H9 (cell line): ENCODE measurements around the gene NDUFA11. TPM values are rescaled to one million over a fixed set of nuclear protein-coding genes. Genes with fewer than 3 reads are reported as not detected.

ENCODE experiments used
- DNase-seq: peaks from one replicate; pipeline ENCODE4 v3.0.0-alpha.2; 2017
- H2AFZ ChIP-seq: one replicate; pipeline ENCODE4 v1.6.1; 2013; ENCODE audit warnings: mild to moderate bottlenecking, low read length, control low read depth, moderate library complexity
- H2AK5ac ChIP-seq: 2 replicates; pipeline ENCODE4 v1.6.1; 2013; ENCODE audit warnings: low read length, control low read depth, mixed read lengths; ENCODE audit not compliant: insufficient read length
- H2BK120ac ChIP-seq: one replicate; pipeline ENCODE4 v1.6.1; 2013; ENCODE audit warnings: low read depth, mild to moderate bottlenecking, low read length, control low read depth, inconsistent platforms; ENCODE audit not compliant: poor library complexity, severe bottlenecking
- H2BK12ac ChIP-seq: 2 replicates; pipeline ENCODE4 v1.6.1; 2013; ENCODE audit warnings: low read length, control low read depth, mixed read lengths, low read depth; ENCODE audit not compliant: insufficient read length
- H2BK15ac ChIP-seq: 2 replicates; pipeline ENCODE4 v1.6.1; 2013; ENCODE audit warnings: low read depth, low read length, control low read depth
- H2BK20ac ChIP-seq: one replicate; pipeline ENCODE4 v1.6.1; 2013; ENCODE audit warnings: low read depth, mild to moderate bottlenecking, low read length, control low read depth, inconsistent platforms; ENCODE audit not compliant: poor library complexity, severe bottlenecking
- H2BK5ac ChIP-seq: 2 replicates; pipeline ENCODE4 v1.6.1; 2013; ENCODE audit warnings: low read length, control low read depth, mixed read lengths; ENCODE audit not compliant: insufficient read length
- H3K14ac ChIP-seq: 2 replicates; pipeline ENCODE4 v1.6.1; 2013; ENCODE audit warnings: low read length, control low read depth; ENCODE audit not compliant: insufficient read depth
- H3K18ac ChIP-seq: 2 replicates; pipeline ENCODE4 v1.6.1; 2013; ENCODE audit warnings: low read depth, mild to moderate bottlenecking, mixed read lengths, low read length, control low read depth; ENCODE audit not compliant: insufficient read length
- H3K23ac ChIP-seq: 2 replicates; pipeline ENCODE4 v1.6.1; 2013; ENCODE audit warnings: low read length, control low read depth, mixed read lengths, low read depth; ENCODE audit not compliant: insufficient read length
- H3K23me2 ChIP-seq: 2 replicates; pipeline ENCODE4 v1.6.1; 2013; ENCODE audit warnings: low read depth, mild to moderate bottlenecking, mixed read lengths, low read length, control low read depth; ENCODE audit not compliant: insufficient read length, poor library complexity, severe bottlenecking
- H3K27ac ChIP-seq: 2 replicates; pipeline ENCODE4 v1.5.1; 2013; ENCODE audit warnings: low read length, control low read depth, mixed read lengths, low read depth; ENCODE audit not compliant: insufficient read length
- H3K27me3 ChIP-seq: 2 replicates; pipeline ENCODE4 v1.6.1; 2013; ENCODE audit warnings: low read length, control low read depth, inconsistent platforms; ENCODE audit not compliant: insufficient read depth
- H3K4ac ChIP-seq: 2 replicates; pipeline ENCODE4 v1.6.1; 2013; ENCODE audit warnings: low read depth, mild to moderate bottlenecking, control low read depth, inconsistent platforms, low read length, moderate library complexity
- H3K4me1 ChIP-seq: 2 replicates; pipeline ENCODE4 v1.6.1; 2013; ENCODE audit warnings: low read length, control low read depth, inconsistent platforms; ENCODE audit not compliant: insufficient read depth
- H3K4me2 ChIP-seq: 2 replicates; pipeline ENCODE4 v1.6.1; 2013; ENCODE audit warnings: low read length, control low read depth, mixed read lengths; ENCODE audit not compliant: insufficient read length, insufficient read depth
- H3K56ac ChIP-seq: 2 replicates; pipeline ENCODE4 v1.6.1; 2013; ENCODE audit warnings: low read depth, mild to moderate bottlenecking, mixed read lengths, low read length, control low read depth; ENCODE audit not compliant: insufficient read length
- H3K79me1 ChIP-seq: 2 replicates; pipeline ENCODE4 v1.6.1; 2013; ENCODE audit warnings: low read depth, mild to moderate bottlenecking, moderate library complexity, low read length, control low read depth, inconsistent platforms; ENCODE audit not compliant: insufficient read depth, poor library complexity, severe bottlenecking
- H3K79me2 ChIP-seq: 2 replicates; pipeline ENCODE4 v1.6.1; 2013; ENCODE audit warnings: low read length, control low read depth, inconsistent platforms; ENCODE audit not compliant: insufficient read depth
- H3K9ac ChIP-seq: 2 replicates; pipeline ENCODE4 v1.6.1; 2013; ENCODE audit warnings: low read length, control low read depth, mixed read lengths; ENCODE audit not compliant: insufficient read length; ENCODE audit errors: extremely low read depth
- H3K9me3 ChIP-seq: one replicate; pipeline ENCODE4 v1.6.1; 2013; ENCODE audit warnings: low read depth, low read length, inconsistent platforms; ENCODE audit not compliant: control insufficient read depth
- H3T11ph ChIP-seq: one replicate; pipeline ENCODE4 v1.6.1; 2013; ENCODE audit warnings: mild to moderate bottlenecking, low read length, control low read depth, inconsistent platforms
- H4K20me1 ChIP-seq: one replicate; pipeline ENCODE4 v1.6.1; 2013; ENCODE audit not compliant: control insufficient read depth, insufficient read length, insufficient read depth
- H4K5ac ChIP-seq: 2 replicates; pipeline ENCODE4 v1.6.1; 2013; ENCODE audit warnings: low read depth, mild to moderate bottlenecking, mixed read lengths, low read length, control low read depth; ENCODE audit not compliant: insufficient read length
- H4K8ac ChIP-seq: replicated peaks from 2 replicates; pipeline ENCODE4 v1.6.1; 2013; ENCODE audit warnings: low read length, control low read depth, mixed read lengths, low read depth; ENCODE audit not compliant: insufficient read length
- H4K91ac ChIP-seq: 2 replicates; pipeline ENCODE4 v1.6.1; 2013; ENCODE audit warnings: low read depth, mild to moderate bottlenecking, moderate library complexity, mixed read lengths, low read length, control low read depth; ENCODE audit not compliant: insufficient read length
- H3K27ac Mint-ChIP-seq, 3 experiments: 2 replicates in 2 of 3; 3 replicates in 1 of 3; pipeline ENCODE4 v1.8.0; 2020 to 2021; ENCODE audit warnings: mixed read lengths in 3 of 3, mild to moderate bottlenecking in 1 of 3, moderate library complexity in 1 of 3
- H3K27me3 Mint-ChIP-seq: 2 replicates; pipeline ENCODE4 v1.8.0; 2021; ENCODE audit warnings: low read depth, mild to moderate bottlenecking, moderate library complexity, mixed read lengths
- H3K36me3 Mint-ChIP-seq, 3 experiments: 2 replicates in 2 of 3; 3 replicates in 1 of 3; pipeline ENCODE4 v1.8.0; 2020 to 2021; ENCODE audit warnings: low read depth in 3 of 3, mixed read lengths in 3 of 3; ENCODE audit not compliant: insufficient read depth in 1 of 3
- H3K4me1 Mint-ChIP-seq, 2 experiments: 2 replicates each; pipeline ENCODE4 v1.8.0; 2020; ENCODE audit warnings: mixed read lengths in 2 of 2
- H3K4me3 Mint-ChIP-seq, 2 experiments: 2 replicates in 1 of 2; 3 replicates in 1 of 2; pipeline ENCODE4 v1.8.0; 2020 to 2021; ENCODE audit warnings: mild to moderate bottlenecking in 2 of 2, mixed read lengths in 2 of 2, moderate library complexity in 1 of 2
- H3K9me3 Mint-ChIP-seq, 2 experiments: 2 replicates in 1 of 2; 3 replicates in 1 of 2; pipeline ENCODE4 v1.8.0; 2020; ENCODE audit warnings: mild to moderate bottlenecking in 2 of 2, mixed read lengths in 2 of 2, moderate library complexity in 1 of 2
- WGBS: extraction: QIAGEN DNeasy Blood & Tissue Kit; methylation state at CpG from one replicate; pipeline ENCODE4 v1.1.7; 2013; ENCODE audit warnings: missing lambda C conversion rate, low lambda C conversion rate, mixed read lengths; ENCODE audit not compliant: insufficient read length; ENCODE audit errors: extremely low coverage; 5-methylcytosine and 5-hydroxymethylcytosine counted together
- long read RNA-seq: library from polyadenylated mRNA; unstranded; transcript quantifications from one replicate; pipeline ENCODE4 v2.0.0, GENCODE V29; 2020
- total RNA-seq: library from RNA; stranded (reverse); gene quantifications from 2 replicates; pipeline ENCODE4 v1.2.1, GENCODE V29; 2021
- TF ChIP-seq, protein P1 (sequence below): fragments of 200-600 bp; sonication (generic); conservative IDR thresholded peaks from 3 replicates; pipeline ENCODE4 v1.8.0; 2021; ENCODE audit warnings: antibody characterized with exemption, mild to moderate bottlenecking

NDUFA11 gene
- total RNA-seq: 282 TPM in 2 replicates
- long read RNA-seq, transcript NDUFA11-201 (4 exons, 539 nt): major isoform, 106 of 132 reads
- long read RNA-seq, transcript NDUFA11-205 (3 exons, 2,154 nt): minor isoform, 22 of 132 reads
- long read RNA-seq, partial matches to known transcripts: 0 of 132 reads
- long read RNA-seq, other reads (novel, unspliced or antisense): 2 of 132 reads

DNA sequence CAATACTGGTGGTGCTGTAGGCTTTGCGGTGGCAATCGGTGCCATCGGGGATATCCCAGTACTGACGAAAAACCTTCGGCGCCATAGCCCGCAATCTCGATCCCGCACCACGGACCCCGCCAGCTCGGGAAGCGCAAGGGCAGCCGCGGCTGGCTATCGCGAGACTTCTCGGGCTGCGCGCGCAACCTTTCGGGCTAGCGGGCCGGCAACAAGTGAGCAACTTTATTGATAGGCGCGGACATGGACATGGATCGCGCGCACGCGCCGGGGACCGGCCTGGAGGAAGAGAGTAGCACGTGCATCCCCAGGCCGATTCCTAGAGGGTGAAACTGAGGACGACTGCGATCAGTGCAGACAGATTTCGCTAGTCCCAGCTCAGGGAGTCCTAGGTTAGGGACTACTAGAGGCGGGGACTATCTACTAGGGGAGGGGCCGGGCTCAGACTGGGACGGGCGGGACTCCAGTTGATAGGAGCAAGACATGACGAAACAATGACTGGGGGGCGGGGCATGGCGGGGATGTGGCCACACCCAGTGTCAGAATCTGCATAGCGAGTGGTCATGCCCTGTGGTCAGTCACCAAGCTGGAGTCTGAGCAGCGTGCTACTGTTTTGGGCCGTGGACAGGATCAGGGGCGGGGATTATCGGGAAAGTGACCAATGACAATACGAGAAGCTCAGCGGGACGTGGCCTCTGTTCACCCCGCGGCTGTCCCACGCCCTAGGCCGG is at the start of gene NDUFA11:
NDUFA11 (minus strand) TSS at position 167 of the 728 bp plus-strand sequence; CDS start at position 85, 82 bp downstream.
- TF ChIP-seq, protein P1, sequence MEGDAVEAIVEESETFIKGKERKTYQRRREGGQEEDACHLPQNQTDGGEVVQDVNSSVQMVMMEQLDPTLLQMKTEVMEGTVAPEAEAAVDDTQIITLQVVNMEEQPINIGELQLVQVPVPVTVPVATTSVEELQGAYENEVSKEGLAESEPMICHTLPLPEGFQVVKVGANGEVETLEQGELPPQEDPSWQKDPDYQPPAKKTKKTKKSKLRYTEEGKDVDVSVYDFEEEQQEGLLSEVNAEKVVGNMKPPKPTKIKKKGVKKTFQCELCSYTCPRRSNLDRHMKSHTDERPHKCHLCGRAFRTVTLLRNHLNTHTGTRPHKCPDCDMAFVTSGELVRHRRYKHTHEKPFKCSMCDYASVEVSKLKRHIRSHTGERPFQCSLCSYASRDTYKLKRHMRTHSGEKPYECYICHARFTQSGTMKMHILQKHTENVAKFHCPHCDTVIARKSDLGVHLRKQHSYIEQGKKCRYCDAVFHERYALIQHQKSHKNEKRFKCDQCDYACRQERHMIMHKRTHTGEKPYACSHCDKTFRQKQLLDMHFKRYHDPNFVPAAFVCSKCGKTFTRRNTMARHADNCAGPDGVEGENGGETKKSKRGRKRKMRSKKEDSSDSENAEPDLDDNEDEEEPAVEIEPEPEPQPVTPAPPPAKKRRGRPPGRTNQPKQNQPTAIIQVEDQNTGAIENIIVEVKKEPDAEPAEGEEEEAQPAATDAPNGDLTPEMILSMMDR: no peak
- WGBS: no CpG with 5 or more reads among the region's 57 CpGs
- H3K79me1 ChIP-seq: peaks cover 3% of the 10 kb centered on the region
- H3K9me3 ChIP-seq: no peaks in the 10 kb centered on the region
- H4K5ac ChIP-seq: no peak within 1 kb of the TSS
- peak within 1 kb of the TSS; percentile 94 for H3K9ac ChIP-seq
- peak within 1 kb of the TSS; percentile 91 for H3K14ac ChIP-seq
- H3K27me3 ChIP-seq: no peaks in the 10 kb centered on the region; the same call in 1 of the 2 replicates
- H3K9me3 Mint-ChIP-seq: no peaks in the 10 kb centered on the region
- H2BK15ac ChIP-seq: no peak within 1 kb of the TSS
- no peak within 1 kb of the TSS for H2BK20ac ChIP-seq
- H3T11ph ChIP-seq: no peak within 1 kb of the TSS
- no peak within 1 kb of the TSS for H4K8ac ChIP-seq
- no peak within 1 kb of the TSS for H2BK12ac ChIP-seq
- H2BK120ac ChIP-seq: no peak within 1 kb of the TSS
- no peaks in the 10 kb centered on the region for H3K27me3 Mint-ChIP-seq
- H3K4me3 Mint-ChIP-seq: peak within 1 kb of the TSS; percentile 98 to 99
- H3K27ac Mint-ChIP-seq: peak within 1 kb of the TSS; percentile 98 to 99 (median 99)
- peaks cover 2 to 5% of the 10 kb centered on the region in 2 experiments; a peak in 3 of 4 replicates for H3K4me1 Mint-ChIP-seq
- peak within 1 kb of the TSS; percentile 89 for H3K4me2 ChIP-seq
- peak; percentile 98 for DNase-seq
- peak within 1 kb of the TSS; percentile 5 for H4K91ac ChIP-seq
- no peak within 1 kb of the TSS for H2AK5ac ChIP-seq
- no peaks in the 10 kb centered on the region for H4K20me1 ChIP-seq
- H3K36me3 Mint-ChIP-seq: peaks cover 10 to 17% (median 12%) of the 10 kb centered on the region in 3 experiments
- H3K18ac ChIP-seq: peak within 1 kb of the TSS; percentile 93
- H3K27ac ChIP-seq: peak within 1 kb of the TSS; percentile 49
- H3K4me1 ChIP-seq: no peaks in the 10 kb centered on the region
- no peak within 1 kb of the TSS for H3K23ac ChIP-seq
- no peak within 1 kb of the TSS for H2BK5ac ChIP-seq
- no peak within 1 kb of the TSS; the same call in 1 of the 2 replicates for H3K4ac ChIP-seq
- H3K79me2 ChIP-seq: peaks cover 18% of the 10 kb centered on the region; the same call in 1 of the 2 replicates
- H3K23me2 ChIP-seq: peaks cover 3% of the 10 kb centered on the region
- H3K56ac ChIP-seq: no peak within 1 kb of the TSS
- no peak within 1 kb of the TSS for H2AFZ ChIP-seq
